Spleen (tissue), 11 donors: Measurements from ENCODE around the gene HRH1. TPM values are rescaled to one million over a fixed set of nuclear protein-coding genes. Genes with fewer than 3 reads are reported as not detected.

Experiments used
- DNase-seq: peaks from one replicate; pipeline ENCODE4 v3.0.0-alpha.2; 2020
- H3K27ac ChIP-seq, 8 donors: fragments of 200-600 bp; sonication (generic) in 7 of 8; 1 replicate in 4 of 8; 2 replicates in 4 of 8; pipeline versions ENCODE4 v1.5.0 to v1.8.0; 2016 to 2021; ENCODE audit warnings: inconsistent platforms in 4 of 8, mild to moderate bottlenecking in 4 of 8, moderate library complexity in 1 of 8
- H3K27me3 ChIP-seq, 7 donors: fragments of 200-600 bp; sonication (generic) in 6 of 7; replicated peaks in 1 of 7; 1 replicate in 4 of 7; 2 replicates in 3 of 7; pipeline versions ENCODE4 v1.5.0 to v1.8.0; 2016 to 2021; ENCODE audit warnings: inconsistent platforms in 3 of 7, mild to moderate bottlenecking in 1 of 7
- H3K36me3 ChIP-seq, 6 donors: fragments of 200-600 bp; sonication (generic) in 5 of 6; 1 replicate in 4 of 6; 2 replicates in 2 of 6; pipeline versions ENCODE4 v1.5.0 to v1.8.0; 2016 to 2021; ENCODE audit warnings: inconsistent platforms in 2 of 6
- H3K4me1 ChIP-seq, 6 donors: fragments of 200-600 bp; sonication (generic) in 5 of 6; 1 replicate in 3 of 6; 2 replicates in 3 of 6; pipeline versions ENCODE4 v1.5.0 to v1.8.0; 2016 to 2021; ENCODE audit warnings: inconsistent platforms in 3 of 6
- H3K4me3 ChIP-seq, 8 donors: fragments of 200-600 bp; sonication (generic) in 7 of 8; 1 replicate in 4 of 8; 2 replicates in 4 of 8; pipeline versions ENCODE4 v1.5.0 to v1.8.0; 2016 to 2021; ENCODE audit warnings: inconsistent platforms in 4 of 8, mild to moderate bottlenecking in 4 of 8, moderate library complexity in 2 of 8
- H3K9me3 ChIP-seq, 8 donors: fragments of 200-600 bp; sonication (generic) in 7 of 8; 1 replicate in 4 of 8; 2 replicates in 4 of 8; pipeline versions ENCODE4 v1.5.0 to v1.8.0; 2016 to 2021; ENCODE audit warnings: inconsistent platforms in 4 of 8
- POLR2A ChIP-seq, 3 donors: fragments of 450-650 bp; IDR thresholded peaks; one replicate each; pipeline ENCODE4 v1.5.1; 2017; ENCODE audit warnings: antibody characterized with exemption in 3 of 3, mild to moderate bottlenecking in 1 of 3
- POLR2AphosphoS5 ChIP-seq, 3 donors: sonication (generic); formaldehyde crosslinking; IDR thresholded peaks; one replicate each; pipeline ENCODE4 v1.5.1; 2017; ENCODE audit warnings: antibody characterized with exemption in 3 of 3
- WGBS, 5 donors: extraction: QIAGEN DNeasy Blood & Tissue Kit in 3 of 5; methylation state at CpG; one replicate each; pipeline versions ENCODE4 v1.1.5 to v1.1.7; 2013 to 2018; 5-methylcytosine and 5-hydroxymethylcytosine counted together
- intact Hi-C: fragments of 100-400 bp; cut with DNase I; formaldehyde crosslinking; loops from one replicate; pipeline ENCODE4 v1.15.0; 2023; ENCODE audit warnings: low total_unique reads
- polyA plus RNA-seq, 3 donors: library from polyadenylated mRNA; stranded (reverse); fragments of 200-250 nt; gene quantifications; one replicate each; pipeline ENCODE4 v1.2.1, GENCODE V29; 2013
- total RNA-seq, 7 donors: library from RNA; depleted of rRNA in 3 of 7; stranded (reverse); fragments of >200 nt in 3 of 7; fragmentation: NEBNext Ultra II Directional in 4 of 7; extraction: Animal tissue kit (Norgen Biotek cat#: 25700) in 4 of 7; gene quantifications; one replicate each; pipeline versions ENCODE4 v1.1.0 to v1.2.1, GENCODE V29; 2016 to 2021
- TF ChIP-seq, protein P1 (sequence below), 11 experiments: fragments of 200-600 bp in 7 of 11; fragments of 450-650 bp in 4 of 11; sonication (generic) in 4 of 11; IDR thresholded peaks in 8 of 11; conservative IDR thresholded peaks in 3 of 11; 1 replicate in 7 of 11; 2 replicates in 4 of 11; pipeline versions ENCODE4 v1.4.0 to v1.8.0; 2016 to 2021; ENCODE audit warnings: antibody characterized with exemption in 11 of 11, inconsistent platforms in 4 of 11, mild to moderate bottlenecking in 1 of 11
- donor health status: healthy with polysubstance abuse.
- donor health status: DM: no; HTN: no; CAD: no; lungs with moderate emphysema.
- donor health status: DM: no; HTN: no; CAD: no.
- donor health status: Bipolar disorder and iron deficiency.
- donor health status: healthy.
- donor health status: DM: no; HTN: no; CAD: no.
- donor health status: DM: yes; HTN: yes; CAD: no.

The HRH1 gene
- total and polyA plus RNA-seq, 10 donors = 0.15 to 4.4 (median 1.8) TPM

DNA sequence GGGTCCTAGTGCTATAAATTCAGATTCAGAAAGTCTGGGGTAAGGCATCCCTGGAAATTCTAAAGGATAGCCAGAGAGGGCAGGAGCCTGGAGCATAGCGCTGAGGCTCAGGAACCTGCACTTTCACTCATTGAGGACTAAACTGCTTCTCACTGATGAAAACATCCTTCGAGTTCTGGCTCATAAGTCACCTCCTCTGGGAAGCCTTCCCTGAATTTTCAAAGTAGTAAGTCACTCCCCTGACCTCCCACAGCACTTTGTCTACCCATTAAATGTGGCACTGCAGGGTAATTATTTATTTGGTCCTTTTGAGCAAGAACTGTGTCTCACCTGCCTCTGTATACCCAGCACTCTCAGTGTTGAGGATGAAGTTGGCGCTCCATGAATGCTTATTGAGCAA lies 30.9 kb downstream of the HRH1 start:
- peaks cover 0 to 24% (median 0%) of the 10 kb centered on the region in 7 donors for H3K27me3 ChIP-seq
- H3K4me1 ChIP-seq = peaks cover 0 to 12% (median 0%) of the 10 kb centered on the region in 6 donors
- no peaks in the 10 kb centered on the region for H3K9me3 ChIP-seq
- no peak overlapping the region for H3K4me3 ChIP-seq
- TF ChIP-seq POLR2AphosphoS5 (IDR thresholded peaks at IDR 0.05) = no peak
- TF ChIP-seq, protein P1, sequence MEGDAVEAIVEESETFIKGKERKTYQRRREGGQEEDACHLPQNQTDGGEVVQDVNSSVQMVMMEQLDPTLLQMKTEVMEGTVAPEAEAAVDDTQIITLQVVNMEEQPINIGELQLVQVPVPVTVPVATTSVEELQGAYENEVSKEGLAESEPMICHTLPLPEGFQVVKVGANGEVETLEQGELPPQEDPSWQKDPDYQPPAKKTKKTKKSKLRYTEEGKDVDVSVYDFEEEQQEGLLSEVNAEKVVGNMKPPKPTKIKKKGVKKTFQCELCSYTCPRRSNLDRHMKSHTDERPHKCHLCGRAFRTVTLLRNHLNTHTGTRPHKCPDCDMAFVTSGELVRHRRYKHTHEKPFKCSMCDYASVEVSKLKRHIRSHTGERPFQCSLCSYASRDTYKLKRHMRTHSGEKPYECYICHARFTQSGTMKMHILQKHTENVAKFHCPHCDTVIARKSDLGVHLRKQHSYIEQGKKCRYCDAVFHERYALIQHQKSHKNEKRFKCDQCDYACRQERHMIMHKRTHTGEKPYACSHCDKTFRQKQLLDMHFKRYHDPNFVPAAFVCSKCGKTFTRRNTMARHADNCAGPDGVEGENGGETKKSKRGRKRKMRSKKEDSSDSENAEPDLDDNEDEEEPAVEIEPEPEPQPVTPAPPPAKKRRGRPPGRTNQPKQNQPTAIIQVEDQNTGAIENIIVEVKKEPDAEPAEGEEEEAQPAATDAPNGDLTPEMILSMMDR (IDR thresholded peaks at IDR 0.05 in 8 of 11, conservative IDR thresholded peaks at IDR 0.05 in 3 of 11) = no peak
- no peak for TF ChIP-seq POLR2A (IDR thresholded peaks at IDR 0.05)
- H3K36me3 ChIP-seq = no peaks in the 10 kb centered on the region
- no peak overlapping the region for H3K27ac ChIP-seq
- 86 to 97% (median 91%) methylated on average over 3 of the region's 3 CpGs for WGBS, 5 donors
- intact Hi-C loops = no loop called here
- no peak for DNase-seq

- Histone ChIP-seq H3K4me1 (peaks cover 0 to 12% (median 0%) of the 10 kb centered on the region in 6 donors), H3K27me3 (peaks cover 0 to 24% (median 0%) of the 10 kb centered on the region in 7 donors), H3K4me3 (no peak overlapping the region), H3K9me3 (no peaks in the 10 kb centered on the region), H3K27ac (no peak overlapping the region), H3K36me3 (no peaks in the 10 kb centered on the region)
- DNase-seq = no peak
- 60 to 73% (median 70%) methylated on average over 13 of the region's 13 CpGs for WGBS, 5 donors
- intact Hi-C loops = no loop called here
- no peak for TF ChIP-seq POLR2AphosphoS5 (IDR thresholded peaks at IDR 0.05)
- no peak for TF ChIP-seq POLR2A (IDR thresholded peaks at IDR 0.05)
- TF ChIP-seq, protein P1 (IDR thresholded peaks at IDR 0.05 in 8 of 11, conservative IDR thresholded peaks at IDR 0.05 in 3 of 11) = no peak
Measured at GRCh38 chr3:11185564-11186317, 31.4 kb downstream of the HRH1 start.

- peaks cover 0 to 12% (median 0%) of the 10 kb centered on the region in 6 donors for H3K4me1 ChIP-seq
- H3K9me3 ChIP-seq = no peaks in the 10 kb centered on the region
- no peak for DNase-seq
- H3K36me3 ChIP-seq = no peaks in the 10 kb centered on the region
- intact Hi-C loops = no loop called here
- 36 to 68% (median 41%) methylated on average over 1 of the region's 1 CpG for WGBS, 5 donors
- no peak overlapping the region for H3K27ac ChIP-seq
- TF ChIP-seq POLR2AphosphoS5 (IDR thresholded peaks at IDR 0.05) = no peak
- no peak for TF ChIP-seq POLR2A (IDR thresholded peaks at IDR 0.05)
- TF ChIP-seq, protein P1 (IDR thresholded peaks at IDR 0.05 in 8 of 11, conservative IDR thresholded peaks at IDR 0.05 in 3 of 11) = no peak
- no peak overlapping the region for H3K4me3 ChIP-seq
- peaks cover 0 to 24% (median 0%) of the 10 kb centered on the region in 7 donors for H3K27me3 ChIP-seq
Measured at GRCh38 chr3:11186318-11186692, 32.0 kb downstream of the HRH1 start.

DNA sequence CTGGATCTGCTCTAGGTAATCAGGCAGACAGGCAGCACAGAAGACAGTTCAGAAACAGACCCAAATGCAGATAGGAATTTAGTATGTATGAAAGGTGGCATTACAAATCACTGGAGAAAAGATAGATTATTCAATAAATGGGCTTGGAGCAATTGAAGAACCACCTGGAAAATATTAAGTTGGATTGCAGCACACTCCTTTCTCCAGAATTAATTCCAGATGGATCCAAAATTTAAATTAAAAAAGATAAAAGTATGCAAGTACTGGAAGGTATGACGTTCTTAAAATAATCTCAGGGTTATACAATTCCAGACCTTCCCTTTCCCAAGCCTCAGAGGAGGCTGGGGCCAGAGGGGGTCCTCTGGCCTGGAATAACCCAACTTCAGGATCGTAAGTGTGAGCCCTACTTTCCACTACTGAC lies 32.5 kb downstream of the HRH1 start:
- Histone ChIP-seq H3K4me1 (peaks cover 0 to 12% (median 0%) of the 10 kb centered on the region in 6 donors), H3K27me3 (peaks cover 0 to 24% (median 0%) of the 10 kb centered on the region in 7 donors), H3K27ac (no peak overlapping the region), H3K4me3 (no peak overlapping the region), H3K9me3 (no peaks in the 10 kb centered on the region), H3K36me3 (peaks cover 0 to 2% (median 0%) of the 10 kb centered on the region in 6 donors)
- 50 to 71% (median 64%) methylated on average over 2 of the region's 2 CpGs for WGBS, 5 donors
- intact Hi-C loops = no loop called here
- DNase-seq = no peak
- no peak for TF ChIP-seq POLR2AphosphoS5 (IDR thresholded peaks at IDR 0.05)
- TF ChIP-seq POLR2A (IDR thresholded peaks at IDR 0.05) = no peak
- TF ChIP-seq, protein P1 (IDR thresholded peaks at IDR 0.05 in 8 of 11, conservative IDR thresholded peaks at IDR 0.05 in 3 of 11) = no peak
